H9 (cell line): Measurements from ENCODE around the gene IL1RAPL1. TPM values are rescaled to one million over a fixed set of nuclear protein-coding genes. Genes with fewer than 3 reads are reported as not detected.

Source experiments
- DNase-seq: peaks from one replicate; pipeline ENCODE4 v3.0.0-alpha.2; 2017
- H2AFZ ChIP-seq: one replicate; pipeline ENCODE4 v1.6.1; 2013; ENCODE audit warnings: mild to moderate bottlenecking, low read length, control low read depth, moderate library complexity
- H2AK5ac ChIP-seq: 2 replicates; pipeline ENCODE4 v1.6.1; 2013; ENCODE audit warnings: low read length, control low read depth, mixed read lengths; ENCODE audit not compliant: insufficient read length
- H2BK120ac ChIP-seq: one replicate; pipeline ENCODE4 v1.6.1; 2013; ENCODE audit warnings: low read depth, mild to moderate bottlenecking, low read length, control low read depth, inconsistent platforms; ENCODE audit not compliant: poor library complexity, severe bottlenecking
- H2BK12ac ChIP-seq: 2 replicates; pipeline ENCODE4 v1.6.1; 2013; ENCODE audit warnings: low read length, control low read depth, mixed read lengths, low read depth; ENCODE audit not compliant: insufficient read length
- H2BK15ac ChIP-seq: 2 replicates; pipeline ENCODE4 v1.6.1; 2013; ENCODE audit warnings: low read depth, low read length, control low read depth
- H2BK20ac ChIP-seq: one replicate; pipeline ENCODE4 v1.6.1; 2013; ENCODE audit warnings: low read depth, mild to moderate bottlenecking, low read length, control low read depth, inconsistent platforms; ENCODE audit not compliant: poor library complexity, severe bottlenecking
- H2BK5ac ChIP-seq: 2 replicates; pipeline ENCODE4 v1.6.1; 2013; ENCODE audit warnings: low read length, control low read depth, mixed read lengths; ENCODE audit not compliant: insufficient read length
- H3K14ac ChIP-seq: 2 replicates; pipeline ENCODE4 v1.6.1; 2013; ENCODE audit warnings: low read length, control low read depth; ENCODE audit not compliant: insufficient read depth
- H3K18ac ChIP-seq: 2 replicates; pipeline ENCODE4 v1.6.1; 2013; ENCODE audit warnings: low read depth, mild to moderate bottlenecking, mixed read lengths, low read length, control low read depth; ENCODE audit not compliant: insufficient read length
- H3K23ac ChIP-seq: 2 replicates; pipeline ENCODE4 v1.6.1; 2013; ENCODE audit warnings: low read length, control low read depth, mixed read lengths, low read depth; ENCODE audit not compliant: insufficient read length
- H3K23me2 ChIP-seq: 2 replicates; pipeline ENCODE4 v1.6.1; 2013; ENCODE audit warnings: low read depth, mild to moderate bottlenecking, mixed read lengths, low read length, control low read depth; ENCODE audit not compliant: insufficient read length, poor library complexity, severe bottlenecking
- H3K27ac ChIP-seq: 2 replicates; pipeline ENCODE4 v1.5.1; 2013; ENCODE audit warnings: low read length, control low read depth, mixed read lengths, low read depth; ENCODE audit not compliant: insufficient read length
- H3K27me3 ChIP-seq: 2 replicates; pipeline ENCODE4 v1.6.1; 2013; ENCODE audit warnings: low read length, control low read depth, inconsistent platforms; ENCODE audit not compliant: insufficient read depth
- H3K4ac ChIP-seq: 2 replicates; pipeline ENCODE4 v1.6.1; 2013; ENCODE audit warnings: low read depth, mild to moderate bottlenecking, control low read depth, inconsistent platforms, low read length, moderate library complexity
- H3K4me1 ChIP-seq: 2 replicates; pipeline ENCODE4 v1.6.1; 2013; ENCODE audit warnings: low read length, control low read depth, inconsistent platforms; ENCODE audit not compliant: insufficient read depth
- H3K4me2 ChIP-seq: 2 replicates; pipeline ENCODE4 v1.6.1; 2013; ENCODE audit warnings: low read length, control low read depth, mixed read lengths; ENCODE audit not compliant: insufficient read length, insufficient read depth
- H3K56ac ChIP-seq: 2 replicates; pipeline ENCODE4 v1.6.1; 2013; ENCODE audit warnings: low read depth, mild to moderate bottlenecking, mixed read lengths, low read length, control low read depth; ENCODE audit not compliant: insufficient read length
- H3K79me1 ChIP-seq: 2 replicates; pipeline ENCODE4 v1.6.1; 2013; ENCODE audit warnings: low read depth, mild to moderate bottlenecking, moderate library complexity, low read length, control low read depth, inconsistent platforms; ENCODE audit not compliant: insufficient read depth, poor library complexity, severe bottlenecking
- H3K79me2 ChIP-seq: 2 replicates; pipeline ENCODE4 v1.6.1; 2013; ENCODE audit warnings: low read length, control low read depth, inconsistent platforms; ENCODE audit not compliant: insufficient read depth
- H3K9ac ChIP-seq: 2 replicates; pipeline ENCODE4 v1.6.1; 2013; ENCODE audit warnings: low read length, control low read depth, mixed read lengths; ENCODE audit not compliant: insufficient read length; ENCODE audit errors: extremely low read depth
- H3K9me3 ChIP-seq: one replicate; pipeline ENCODE4 v1.6.1; 2013; ENCODE audit warnings: low read depth, low read length, inconsistent platforms; ENCODE audit not compliant: control insufficient read depth
- H3T11ph ChIP-seq: one replicate; pipeline ENCODE4 v1.6.1; 2013; ENCODE audit warnings: mild to moderate bottlenecking, low read length, control low read depth, inconsistent platforms
- H4K20me1 ChIP-seq: one replicate; pipeline ENCODE4 v1.6.1; 2013; ENCODE audit not compliant: control insufficient read depth, insufficient read length, insufficient read depth
- H4K5ac ChIP-seq: 2 replicates; pipeline ENCODE4 v1.6.1; 2013; ENCODE audit warnings: low read depth, mild to moderate bottlenecking, mixed read lengths, low read length, control low read depth; ENCODE audit not compliant: insufficient read length
- H4K8ac ChIP-seq: replicated peaks from 2 replicates; pipeline ENCODE4 v1.6.1; 2013; ENCODE audit warnings: low read length, control low read depth, mixed read lengths, low read depth; ENCODE audit not compliant: insufficient read length
- H4K91ac ChIP-seq: 2 replicates; pipeline ENCODE4 v1.6.1; 2013; ENCODE audit warnings: low read depth, mild to moderate bottlenecking, moderate library complexity, mixed read lengths, low read length, control low read depth; ENCODE audit not compliant: insufficient read length
- H3K27ac Mint-ChIP-seq, 3 experiments: 2 replicates in 2 of 3; 3 replicates in 1 of 3; pipeline ENCODE4 v1.8.0; 2020 to 2021; ENCODE audit warnings: mixed read lengths in 3 of 3, mild to moderate bottlenecking in 1 of 3, moderate library complexity in 1 of 3
- H3K27me3 Mint-ChIP-seq: 2 replicates; pipeline ENCODE4 v1.8.0; 2021; ENCODE audit warnings: low read depth, mild to moderate bottlenecking, moderate library complexity, mixed read lengths
- H3K36me3 Mint-ChIP-seq, 3 experiments: 2 replicates in 2 of 3; 3 replicates in 1 of 3; pipeline ENCODE4 v1.8.0; 2020 to 2021; ENCODE audit warnings: low read depth in 3 of 3, mixed read lengths in 3 of 3; ENCODE audit not compliant: insufficient read depth in 1 of 3
- H3K4me1 Mint-ChIP-seq, 2 experiments: 2 replicates each; pipeline ENCODE4 v1.8.0; 2020; ENCODE audit warnings: mixed read lengths in 2 of 2
- H3K4me3 Mint-ChIP-seq, 2 experiments: 2 replicates in 1 of 2; 3 replicates in 1 of 2; pipeline ENCODE4 v1.8.0; 2020 to 2021; ENCODE audit warnings: mild to moderate bottlenecking in 2 of 2, mixed read lengths in 2 of 2, moderate library complexity in 1 of 2
- H3K9me3 Mint-ChIP-seq, 2 experiments: 2 replicates in 1 of 2; 3 replicates in 1 of 2; pipeline ENCODE4 v1.8.0; 2020; ENCODE audit warnings: mild to moderate bottlenecking in 2 of 2, mixed read lengths in 2 of 2, moderate library complexity in 1 of 2
- CTCF ChIP-seq: fragments of 200-600 bp; sonication (generic); conservative IDR thresholded peaks from 3 replicates; pipeline ENCODE4 v1.8.0; 2021; ENCODE audit warnings: antibody characterized with exemption, mild to moderate bottlenecking
- WGBS: extraction: QIAGEN DNeasy Blood & Tissue Kit; methylation state at CpG from one replicate; pipeline ENCODE4 v1.1.7; 2013; ENCODE audit warnings: missing lambda C conversion rate, low lambda C conversion rate, mixed read lengths; ENCODE audit not compliant: insufficient read length; ENCODE audit errors: extremely low coverage; 5-methylcytosine and 5-hydroxymethylcytosine counted together
- total RNA-seq: library from RNA; stranded (reverse); gene quantifications from 2 replicates; pipeline ENCODE4 v1.2.1, GENCODE V29; 2021

The IL1RAPL1 gene
- total RNA-seq, 1 experiment from 2014 or later, result 0.31 TPM

DNA sequence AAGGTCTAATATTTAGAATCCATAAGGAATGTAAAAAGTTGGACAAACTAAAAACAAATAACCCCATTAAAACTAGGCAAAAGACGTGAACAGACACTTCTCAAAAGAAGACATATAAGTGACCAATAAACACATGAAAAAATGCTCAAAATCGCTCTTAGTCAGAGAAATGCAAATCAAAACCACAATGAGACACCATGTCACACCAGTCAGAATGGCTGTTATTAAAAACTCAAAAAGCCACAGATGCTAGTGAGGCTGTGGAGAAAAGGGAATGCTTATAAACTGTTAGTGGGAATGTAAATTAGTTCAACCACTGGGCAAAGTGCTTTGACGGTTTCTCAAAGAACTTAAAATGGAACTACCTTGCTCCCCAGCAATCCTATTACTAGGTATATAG lies 953.8 kb downstream of the IL1RAPL1 start:
- Histone ChIP-seq H2BK15ac (no peak overlapping the region), H2AFZ (no peak overlapping the region), H3K79me2 (no peaks in the 10 kb centered on the region), H3K9ac (no peak overlapping the region), H3K4me1 (no peaks in the 10 kb centered on the region), H4K20me1 (no peaks in the 10 kb centered on the region), H2BK5ac (no peak overlapping the region), H4K91ac (no peak overlapping the region), H3K18ac (no peak overlapping the region), H3K27me3 (no peaks in the 10 kb centered on the region), H4K8ac (no peak overlapping the region), H3K27ac (no peak overlapping the region), H2BK12ac (no peak overlapping the region), H2BK20ac (no peak overlapping the region), H2BK120ac (no peak overlapping the region), H3K4me2 (no peak overlapping the region), H3T11ph (no peak overlapping the region), H3K23ac (no peak overlapping the region), H3K9me3 (no peaks in the 10 kb centered on the region), H3K4ac (no peak overlapping the region), H3K14ac (no peak overlapping the region), H3K23me2 (no peaks in the 10 kb centered on the region), H4K5ac (no peak overlapping the region), H2AK5ac (no peak overlapping the region), H3K56ac (no peak overlapping the region), H3K79me1 (no peaks in the 10 kb centered on the region)
- DNase-seq, result no peak
- H3K27me3 Mint-ChIP-seq, result no peaks in the 10 kb centered on the region; the same call in 1 of the 2 replicates
- peaks cover 7 to 9% of the 10 kb centered on the region in 2 experiments; a peak in 3 of 4 replicates for H3K4me1 Mint-ChIP-seq
- no CpG with 5 or more reads among the region's 3 CpGs for WGBS
- peaks cover 0 to 46% of the 10 kb centered on the region in 2 experiments; a peak in 3 of 5 replicates for H3K9me3 Mint-ChIP-seq
- H3K27ac Mint-ChIP-seq, result no peak overlapping the region
- TF ChIP-seq CTCF, result no peak
- no peaks in the 10 kb centered on the region for H3K36me3 Mint-ChIP-seq
- no peak overlapping the region for H3K4me3 Mint-ChIP-seq
